HG03095 (cell line): ENCODE results near the gene LBH.

Experiments
- ATAC-seq: cut with Tn5 transposase; IDR thresholded peaks from one replicate; pipeline ENCODE4 v1.9.1; 2021; ENCODE audit warnings: moderate library complexity; ENCODE audit not compliant: unreplicated experiment

The LBH gene

GRCh38 chr2:30234180-30234971 lies 3.0 kb downstream of the LBH start:
- ATAC-seq: no peak

DNA sequence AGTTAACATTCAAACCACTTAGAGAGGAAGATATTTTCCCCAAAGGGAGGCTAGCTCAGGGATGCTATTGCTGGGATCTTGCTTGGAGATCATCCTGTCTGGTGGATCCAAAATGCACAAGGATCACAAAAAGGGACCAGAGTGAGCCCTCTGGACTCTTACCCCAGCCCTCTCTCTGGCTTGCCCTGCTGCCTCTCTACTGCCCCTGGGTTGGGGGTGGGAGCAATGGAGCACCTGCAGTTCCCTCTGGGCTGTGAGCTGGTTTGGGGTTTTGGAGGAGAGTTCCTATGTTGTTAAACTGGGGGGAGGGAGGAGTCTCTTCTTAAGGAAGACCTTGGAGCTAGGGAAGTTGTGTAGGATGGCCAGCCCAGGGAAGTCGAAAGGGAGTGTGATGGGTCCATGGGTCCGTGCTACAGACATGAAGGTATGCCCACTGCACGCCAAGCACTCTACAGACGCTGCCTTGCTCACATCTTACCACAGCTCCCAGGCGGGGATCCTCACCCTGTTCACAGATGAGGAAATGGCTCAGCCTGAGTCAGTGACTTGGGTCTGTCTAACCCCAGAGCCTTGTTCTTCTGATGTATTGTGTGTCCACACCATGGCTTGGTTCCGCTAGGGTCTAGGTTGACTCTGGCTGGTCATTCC lies 3.8 kb downstream of the LBH start:
- no peak for ATAC-seq

DNA sequence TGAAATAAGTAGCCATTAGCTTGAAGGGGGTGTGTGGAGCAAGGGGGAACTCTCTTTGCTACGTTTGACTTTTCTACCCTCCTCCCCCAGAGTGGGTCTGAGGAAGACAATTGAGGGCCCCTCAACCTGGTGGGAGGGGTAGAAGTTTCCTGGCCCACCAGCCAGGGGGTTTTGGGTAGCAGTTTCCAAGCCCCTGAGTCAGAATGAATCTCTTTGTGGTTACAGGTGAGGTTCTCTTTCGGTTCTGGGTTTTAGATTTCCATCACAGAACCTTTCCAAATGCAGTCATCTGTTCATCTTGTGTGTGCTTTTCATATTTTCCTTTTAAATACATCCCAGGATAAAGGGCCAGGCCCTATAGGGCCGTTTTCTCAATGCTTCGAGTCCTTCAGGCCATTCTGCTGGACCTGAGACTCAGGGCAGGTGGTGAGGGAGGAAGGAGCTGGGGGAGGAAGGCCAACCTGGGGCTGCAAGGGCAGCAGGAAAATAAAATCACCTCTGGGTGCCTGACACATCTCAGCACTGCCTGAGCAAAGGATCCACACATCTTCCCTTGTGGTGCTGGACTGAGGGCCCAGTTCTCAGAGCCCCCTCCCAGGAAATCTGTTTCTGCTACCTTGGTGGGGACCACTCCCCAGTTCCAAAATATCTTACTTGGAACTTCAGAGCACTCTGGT lies 4.7 kb downstream of the LBH start:
- ATAC-seq: no peak

DNA sequence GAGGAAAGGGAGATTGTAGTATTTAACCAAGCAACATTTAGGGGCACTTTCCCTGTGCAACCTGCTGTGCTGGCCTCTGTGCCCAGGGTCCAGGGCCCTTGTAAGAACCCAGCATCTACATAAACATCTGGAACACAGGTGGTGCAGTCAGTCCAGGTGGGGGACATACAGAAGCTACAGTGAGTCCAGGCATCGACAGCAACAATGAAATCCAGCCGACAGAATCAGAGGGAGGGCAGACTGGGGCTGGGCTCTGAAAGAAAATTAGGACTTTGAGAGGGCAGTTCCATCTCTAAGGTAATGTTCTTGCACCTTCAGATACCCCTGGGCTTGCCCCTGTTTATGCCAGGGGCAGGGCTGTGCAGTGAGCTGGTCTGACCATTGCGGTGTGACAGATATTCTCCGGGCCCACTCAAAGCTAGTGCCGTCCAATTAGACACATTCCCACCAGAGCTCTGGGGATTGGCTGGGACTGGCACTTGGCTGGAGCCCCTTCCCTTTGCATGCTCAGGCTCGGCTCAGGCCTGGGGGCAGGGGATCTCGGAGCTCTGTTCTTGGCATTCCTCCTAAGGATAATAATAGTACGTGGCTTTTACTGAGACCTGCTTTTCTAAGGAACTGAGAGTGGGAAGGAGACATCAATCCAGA lies 5.4 kb downstream of the LBH start:
- ATAC-seq: no peak

GRCh38 chr2:30237239-30237965 lies 6.1 kb downstream of the LBH start:
- no peak for ATAC-seq

DNA sequence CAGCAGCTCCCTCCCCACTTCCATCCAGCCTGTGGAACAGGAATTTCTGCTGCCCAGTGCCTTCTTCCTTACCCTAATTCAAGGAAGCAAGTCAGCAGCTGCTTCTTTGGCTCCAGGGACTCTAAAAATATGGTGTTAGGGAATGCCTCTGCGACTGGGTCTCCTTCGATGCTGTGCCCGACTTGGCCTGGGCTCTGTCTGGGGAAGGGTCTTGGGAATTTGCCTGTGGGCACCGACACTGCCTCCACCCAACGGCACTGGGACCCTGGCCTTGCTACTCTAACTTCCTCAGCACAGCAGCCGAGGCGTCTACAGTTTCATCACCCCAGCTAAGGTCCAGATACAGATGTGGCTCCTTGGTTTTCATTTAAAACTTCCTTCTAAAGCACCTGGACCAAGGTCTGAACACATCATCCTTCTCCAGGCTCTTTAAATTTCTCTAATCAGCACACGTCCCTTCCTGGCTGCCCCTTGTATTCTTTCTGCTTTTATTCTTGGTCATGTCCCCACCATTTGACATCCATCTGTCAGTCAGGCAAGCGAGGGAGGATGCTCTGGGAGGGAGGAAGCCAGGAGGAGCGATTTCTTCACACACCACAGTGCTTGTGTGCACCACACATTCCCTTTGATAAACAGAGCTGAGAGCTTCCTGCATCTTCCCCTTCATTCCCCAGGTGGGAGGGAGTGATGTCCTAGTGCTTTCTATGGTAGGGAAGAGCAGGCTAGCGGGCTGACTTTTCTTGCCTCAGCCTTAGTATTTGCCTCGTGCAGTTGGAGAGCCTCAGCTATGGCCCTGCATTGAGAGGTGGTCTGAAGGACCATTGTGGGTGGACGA lies 6.8 kb downstream of the LBH start:
- ATAC-seq: no peak

GRCh38 chr2:30239308-30239985 lies 8.1 kb downstream of the LBH start:
- ATAC-seq: no peak

- no peak for ATAC-seq
Observed at GRCh38 chr2:30239986-30240752, 8.8 kb downstream of the LBH start.

DNA sequence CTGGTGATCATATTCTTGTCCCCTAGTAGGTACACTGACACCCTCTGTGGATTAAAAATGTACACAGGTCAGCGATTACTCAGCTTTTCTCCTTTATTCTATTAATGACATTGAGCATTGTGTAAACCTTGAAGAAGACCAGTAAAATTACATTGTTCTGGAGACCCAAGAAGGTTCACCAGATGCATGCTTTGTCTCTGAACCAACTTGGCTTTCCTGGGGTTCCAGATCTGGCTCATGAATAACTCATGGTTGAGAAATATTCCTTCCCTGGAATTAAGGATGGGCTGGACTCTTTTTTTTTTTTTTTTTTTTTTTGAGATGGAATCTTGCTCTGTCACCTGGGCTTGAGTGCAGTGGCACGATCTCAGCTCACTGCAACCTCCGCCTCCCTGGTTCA lies 11.9 kb downstream of the LBH start:
- ATAC-seq: no peak

GRCh38 chr2:30245364-30245763 lies 14.0 kb downstream of the LBH start:
- ATAC-seq: no peak

DNA sequence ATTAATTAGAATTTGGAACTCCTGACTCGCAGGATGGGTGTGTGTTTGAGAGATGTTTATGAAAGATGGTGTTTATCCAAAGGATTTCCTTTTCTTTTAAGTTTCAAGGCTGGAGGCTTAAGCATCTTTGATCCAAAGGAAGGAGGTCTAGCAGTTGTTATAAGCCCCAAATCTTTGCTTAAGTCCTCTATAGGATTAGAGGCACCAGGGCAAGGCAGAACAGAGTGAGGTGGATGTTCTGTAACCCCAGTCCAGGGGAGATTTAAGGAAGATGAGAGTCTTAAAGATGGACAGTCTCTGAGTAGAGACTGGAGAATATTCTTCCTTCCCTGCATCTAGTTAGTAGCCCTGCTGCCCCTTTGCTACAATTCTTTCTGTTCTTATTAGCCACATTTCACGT lies 17.5 kb downstream of the LBH start:
- no peak for ATAC-seq

DNA sequence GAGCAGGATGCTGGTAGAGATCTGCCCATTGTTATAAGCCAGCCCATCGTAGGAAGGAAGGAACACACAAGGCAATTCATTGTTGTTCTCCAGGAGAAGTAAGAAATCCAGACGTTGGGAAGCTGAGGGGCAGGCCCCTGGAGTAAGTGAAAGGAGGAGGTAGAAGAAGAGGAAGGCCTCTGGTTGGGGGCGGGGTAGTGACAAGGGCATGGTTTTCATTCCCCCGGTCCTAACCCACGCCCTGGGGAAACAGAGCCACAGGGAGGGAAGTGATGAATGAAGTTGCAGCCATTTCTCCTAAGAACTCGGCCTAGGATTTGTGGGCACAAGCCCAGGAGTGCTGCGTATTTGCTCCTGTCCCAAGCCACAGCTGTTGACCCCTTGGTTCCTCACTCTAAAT lies 18.0 kb downstream of the LBH start:
- no peak for ATAC-seq

GRCh38 chr2:30250421-30250820 lies 19.1 kb downstream of the LBH start:
- no peak for ATAC-seq

DNA sequence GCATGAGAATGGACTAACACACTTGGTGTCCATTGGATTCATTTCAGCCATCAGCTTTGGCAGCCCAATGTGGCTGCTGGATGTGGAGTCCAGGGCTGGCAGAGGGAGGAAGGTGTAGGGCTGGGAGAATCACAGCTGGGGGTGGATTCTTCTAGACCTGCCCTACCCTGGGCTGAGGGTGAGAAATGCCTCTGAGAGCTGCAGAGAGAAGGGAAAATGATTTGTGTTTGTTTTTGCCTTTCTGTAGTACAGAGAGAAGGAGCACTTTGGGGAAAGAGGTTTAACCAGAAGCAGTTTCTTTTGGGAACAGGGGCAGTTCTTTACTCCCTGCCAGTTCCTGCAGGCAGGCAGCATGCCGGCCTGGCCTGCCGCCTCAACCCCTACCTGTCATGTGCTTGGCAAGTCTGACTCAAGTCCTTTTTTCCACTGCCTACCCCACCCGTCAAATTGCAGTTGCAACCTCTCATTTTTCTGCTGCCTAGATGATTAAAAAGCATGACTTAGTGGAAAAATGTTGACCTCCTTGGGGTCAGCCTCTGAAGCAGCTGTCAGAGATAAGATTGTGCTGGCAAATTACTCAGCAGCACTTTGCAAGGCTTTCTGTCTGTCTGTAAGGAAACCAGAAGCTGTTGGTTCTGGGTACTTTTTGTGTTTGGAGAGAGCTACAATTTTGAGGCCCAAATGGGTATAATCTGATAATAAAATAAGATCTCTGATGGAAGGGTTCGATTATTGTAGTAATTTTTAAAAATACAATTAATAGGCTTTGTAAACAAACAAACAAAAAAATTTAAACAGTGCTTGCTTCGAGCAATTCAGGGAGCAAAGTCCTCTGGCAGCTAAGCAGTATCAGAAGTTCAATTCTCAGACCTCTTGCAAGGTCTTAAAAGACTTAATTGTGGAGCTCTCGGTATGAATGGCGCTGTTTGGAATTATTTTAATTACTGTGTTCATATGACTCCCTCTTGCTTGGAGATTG lies 21.7 kb downstream of the LBH start:
- ATAC-seq: no peak

GRCh38 chr2:30253873-30254684 lies 22.7 kb downstream of the LBH start:
- ATAC-seq: no peak

GRCh38 chr2:30254685-30255001 lies 23.3 kb downstream of the LBH start:
- no peak for ATAC-seq

DNA sequence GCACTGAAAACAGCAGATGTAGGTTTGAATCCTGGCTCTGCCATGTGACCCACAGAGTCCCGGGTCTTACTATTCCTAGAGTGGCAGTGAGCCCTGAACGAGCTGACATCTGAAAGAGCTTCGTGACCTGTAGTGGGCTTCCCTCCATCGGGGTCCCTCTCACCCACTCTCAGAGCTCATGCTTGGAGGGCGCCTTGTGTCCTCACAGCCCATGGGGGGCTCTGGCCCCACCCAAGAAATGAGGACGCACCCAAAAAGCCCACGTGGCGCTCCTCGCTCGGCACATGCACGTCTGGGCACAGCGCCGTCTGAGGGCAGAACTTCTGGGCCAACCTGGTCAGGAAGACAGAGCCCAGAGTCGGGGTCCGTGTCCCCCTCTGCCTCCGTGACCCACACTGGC lies 23.7 kb downstream of the LBH start:
- no peak for ATAC-seq
